H9 (cell line): ENCODE results near the gene ZCCHC7. TPM values are rescaled to one million over a fixed set of nuclear protein-coding genes. Genes with fewer than 3 reads are reported as not detected.

ENCODE experiments used
- DNase-seq: peaks from one replicate; pipeline ENCODE4 v3.0.0-alpha.2; 2017
- H2AFZ ChIP-seq: one replicate; pipeline ENCODE4 v1.6.1; 2013; ENCODE audit warnings: mild to moderate bottlenecking, low read length, control low read depth, moderate library complexity
- H2AK5ac ChIP-seq: 2 replicates; pipeline ENCODE4 v1.6.1; 2013; ENCODE audit warnings: low read length, control low read depth, mixed read lengths; ENCODE audit not compliant: insufficient read length
- H2BK120ac ChIP-seq: one replicate; pipeline ENCODE4 v1.6.1; 2013; ENCODE audit warnings: low read depth, mild to moderate bottlenecking, low read length, control low read depth, inconsistent platforms; ENCODE audit not compliant: poor library complexity, severe bottlenecking
- H2BK12ac ChIP-seq: 2 replicates; pipeline ENCODE4 v1.6.1; 2013; ENCODE audit warnings: low read length, control low read depth, mixed read lengths, low read depth; ENCODE audit not compliant: insufficient read length
- H2BK15ac ChIP-seq: 2 replicates; pipeline ENCODE4 v1.6.1; 2013; ENCODE audit warnings: low read depth, low read length, control low read depth
- H2BK20ac ChIP-seq: one replicate; pipeline ENCODE4 v1.6.1; 2013; ENCODE audit warnings: low read depth, mild to moderate bottlenecking, low read length, control low read depth, inconsistent platforms; ENCODE audit not compliant: poor library complexity, severe bottlenecking
- H2BK5ac ChIP-seq: 2 replicates; pipeline ENCODE4 v1.6.1; 2013; ENCODE audit warnings: low read length, control low read depth, mixed read lengths; ENCODE audit not compliant: insufficient read length
- H3K14ac ChIP-seq: 2 replicates; pipeline ENCODE4 v1.6.1; 2013; ENCODE audit warnings: low read length, control low read depth; ENCODE audit not compliant: insufficient read depth
- H3K18ac ChIP-seq: 2 replicates; pipeline ENCODE4 v1.6.1; 2013; ENCODE audit warnings: low read depth, mild to moderate bottlenecking, mixed read lengths, low read length, control low read depth; ENCODE audit not compliant: insufficient read length
- H3K23ac ChIP-seq: 2 replicates; pipeline ENCODE4 v1.6.1; 2013; ENCODE audit warnings: low read length, control low read depth, mixed read lengths, low read depth; ENCODE audit not compliant: insufficient read length
- H3K23me2 ChIP-seq: 2 replicates; pipeline ENCODE4 v1.6.1; 2013; ENCODE audit warnings: low read depth, mild to moderate bottlenecking, mixed read lengths, low read length, control low read depth; ENCODE audit not compliant: insufficient read length, poor library complexity, severe bottlenecking
- H3K27ac ChIP-seq: 2 replicates; pipeline ENCODE4 v1.5.1; 2013; ENCODE audit warnings: low read length, control low read depth, mixed read lengths, low read depth; ENCODE audit not compliant: insufficient read length
- H3K27me3 ChIP-seq: 2 replicates; pipeline ENCODE4 v1.6.1; 2013; ENCODE audit warnings: low read length, control low read depth, inconsistent platforms; ENCODE audit not compliant: insufficient read depth
- H3K4ac ChIP-seq: 2 replicates; pipeline ENCODE4 v1.6.1; 2013; ENCODE audit warnings: low read depth, mild to moderate bottlenecking, control low read depth, inconsistent platforms, low read length, moderate library complexity
- H3K4me1 ChIP-seq: 2 replicates; pipeline ENCODE4 v1.6.1; 2013; ENCODE audit warnings: low read length, control low read depth, inconsistent platforms; ENCODE audit not compliant: insufficient read depth
- H3K4me2 ChIP-seq: 2 replicates; pipeline ENCODE4 v1.6.1; 2013; ENCODE audit warnings: low read length, control low read depth, mixed read lengths; ENCODE audit not compliant: insufficient read length, insufficient read depth
- H3K56ac ChIP-seq: 2 replicates; pipeline ENCODE4 v1.6.1; 2013; ENCODE audit warnings: low read depth, mild to moderate bottlenecking, mixed read lengths, low read length, control low read depth; ENCODE audit not compliant: insufficient read length
- H3K79me1 ChIP-seq: 2 replicates; pipeline ENCODE4 v1.6.1; 2013; ENCODE audit warnings: low read depth, mild to moderate bottlenecking, moderate library complexity, low read length, control low read depth, inconsistent platforms; ENCODE audit not compliant: insufficient read depth, poor library complexity, severe bottlenecking
- H3K79me2 ChIP-seq: 2 replicates; pipeline ENCODE4 v1.6.1; 2013; ENCODE audit warnings: low read length, control low read depth, inconsistent platforms; ENCODE audit not compliant: insufficient read depth
- H3K9ac ChIP-seq: 2 replicates; pipeline ENCODE4 v1.6.1; 2013; ENCODE audit warnings: low read length, control low read depth, mixed read lengths; ENCODE audit not compliant: insufficient read length; ENCODE audit errors: extremely low read depth
- H3K9me3 ChIP-seq: one replicate; pipeline ENCODE4 v1.6.1; 2013; ENCODE audit warnings: low read depth, low read length, inconsistent platforms; ENCODE audit not compliant: control insufficient read depth
- H3T11ph ChIP-seq: one replicate; pipeline ENCODE4 v1.6.1; 2013; ENCODE audit warnings: mild to moderate bottlenecking, low read length, control low read depth, inconsistent platforms
- H4K20me1 ChIP-seq: one replicate; pipeline ENCODE4 v1.6.1; 2013; ENCODE audit not compliant: control insufficient read depth, insufficient read length, insufficient read depth
- H4K5ac ChIP-seq: 2 replicates; pipeline ENCODE4 v1.6.1; 2013; ENCODE audit warnings: low read depth, mild to moderate bottlenecking, mixed read lengths, low read length, control low read depth; ENCODE audit not compliant: insufficient read length
- H4K8ac ChIP-seq: replicated peaks from 2 replicates; pipeline ENCODE4 v1.6.1; 2013; ENCODE audit warnings: low read length, control low read depth, mixed read lengths, low read depth; ENCODE audit not compliant: insufficient read length
- H4K91ac ChIP-seq: 2 replicates; pipeline ENCODE4 v1.6.1; 2013; ENCODE audit warnings: low read depth, mild to moderate bottlenecking, moderate library complexity, mixed read lengths, low read length, control low read depth; ENCODE audit not compliant: insufficient read length
- H3K27ac Mint-ChIP-seq, 3 experiments: 2 replicates in 2 of 3; 3 replicates in 1 of 3; pipeline ENCODE4 v1.8.0; 2020 to 2021; ENCODE audit warnings: mixed read lengths in 3 of 3, mild to moderate bottlenecking in 1 of 3, moderate library complexity in 1 of 3
- H3K27me3 Mint-ChIP-seq: 2 replicates; pipeline ENCODE4 v1.8.0; 2021; ENCODE audit warnings: low read depth, mild to moderate bottlenecking, moderate library complexity, mixed read lengths
- H3K36me3 Mint-ChIP-seq, 3 experiments: 2 replicates in 2 of 3; 3 replicates in 1 of 3; pipeline ENCODE4 v1.8.0; 2020 to 2021; ENCODE audit warnings: low read depth in 3 of 3, mixed read lengths in 3 of 3; ENCODE audit not compliant: insufficient read depth in 1 of 3
- H3K4me1 Mint-ChIP-seq, 2 experiments: 2 replicates each; pipeline ENCODE4 v1.8.0; 2020; ENCODE audit warnings: mixed read lengths in 2 of 2
- H3K4me3 Mint-ChIP-seq, 2 experiments: 2 replicates in 1 of 2; 3 replicates in 1 of 2; pipeline ENCODE4 v1.8.0; 2020 to 2021; ENCODE audit warnings: mild to moderate bottlenecking in 2 of 2, mixed read lengths in 2 of 2, moderate library complexity in 1 of 2
- H3K9me3 Mint-ChIP-seq, 2 experiments: 2 replicates in 1 of 2; 3 replicates in 1 of 2; pipeline ENCODE4 v1.8.0; 2020; ENCODE audit warnings: mild to moderate bottlenecking in 2 of 2, mixed read lengths in 2 of 2, moderate library complexity in 1 of 2
- WGBS: extraction: QIAGEN DNeasy Blood & Tissue Kit; methylation state at CpG from one replicate; pipeline ENCODE4 v1.1.7; 2013; ENCODE audit warnings: missing lambda C conversion rate, low lambda C conversion rate, mixed read lengths; ENCODE audit not compliant: insufficient read length; ENCODE audit errors: extremely low coverage; 5-methylcytosine and 5-hydroxymethylcytosine counted together
- total RNA-seq: library from RNA; stranded (reverse); gene quantifications from 2 replicates; pipeline ENCODE4 v1.2.1, GENCODE V29; 2021
- TF ChIP-seq, protein P1 (sequence below): fragments of 200-600 bp; sonication (generic); conservative IDR thresholded peaks from 3 replicates; pipeline ENCODE4 v1.8.0; 2021; ENCODE audit warnings: antibody characterized with exemption, mild to moderate bottlenecking

The ZCCHC7 gene
- total RNA-seq, 1 experiment from 2014 or later = 20.3 TPM

DNA sequence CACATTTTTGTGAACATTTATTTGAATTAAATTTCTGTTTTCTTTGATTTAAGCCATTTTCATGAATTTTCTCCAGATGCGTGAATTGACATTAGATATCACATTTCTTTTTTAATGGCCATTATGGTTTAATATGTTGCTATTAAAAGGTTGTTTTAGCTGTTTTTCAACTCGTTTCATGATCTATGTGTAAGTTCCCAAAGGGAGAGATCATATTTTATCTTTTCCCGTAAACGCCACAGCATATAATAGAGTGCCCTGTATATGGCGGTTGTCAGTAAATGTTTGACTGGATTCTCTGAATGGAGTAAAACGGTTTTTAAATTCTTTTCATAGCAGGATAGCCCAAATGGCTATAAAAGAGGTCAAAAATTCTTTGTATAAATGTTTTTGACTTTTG is 35.8 kb downstream of the ZCCHC7 start:
- no peak overlapping the region for H2BK15ac ChIP-seq
- Mint-ChIP-seq H3K36me3 (peaks cover 11 to 24% (median 17%) of the 10 kb centered on the region in 3 experiments; a peak in 5 of 7 replicates), H3K27me3 (no peaks in the 10 kb centered on the region), H3K4me1 (0 out of 4 replicates have a peak, but pooled peaks cover 0 to 3% of the 10 kb centered on the region in 2 experiments), H3K4me3 (no peak overlapping the region), H3K9me3 (no peaks in the 10 kb centered on the region), H3K27ac (no peak overlapping the region)
- no peak overlapping the region for H2AK5ac ChIP-seq
- H3K79me2 ChIP-seq = no peaks in the 10 kb centered on the region
- H3T11ph ChIP-seq = no peak overlapping the region
- no peak overlapping the region for H4K91ac ChIP-seq
- H2BK12ac ChIP-seq = no peak overlapping the region
- H3K9me3 ChIP-seq = no peaks in the 10 kb centered on the region
- no peaks in the 10 kb centered on the region for H3K4me1 ChIP-seq
- H4K5ac ChIP-seq = no peak overlapping the region
- H3K18ac ChIP-seq = no peak overlapping the region
- TF ChIP-seq, protein P1, sequence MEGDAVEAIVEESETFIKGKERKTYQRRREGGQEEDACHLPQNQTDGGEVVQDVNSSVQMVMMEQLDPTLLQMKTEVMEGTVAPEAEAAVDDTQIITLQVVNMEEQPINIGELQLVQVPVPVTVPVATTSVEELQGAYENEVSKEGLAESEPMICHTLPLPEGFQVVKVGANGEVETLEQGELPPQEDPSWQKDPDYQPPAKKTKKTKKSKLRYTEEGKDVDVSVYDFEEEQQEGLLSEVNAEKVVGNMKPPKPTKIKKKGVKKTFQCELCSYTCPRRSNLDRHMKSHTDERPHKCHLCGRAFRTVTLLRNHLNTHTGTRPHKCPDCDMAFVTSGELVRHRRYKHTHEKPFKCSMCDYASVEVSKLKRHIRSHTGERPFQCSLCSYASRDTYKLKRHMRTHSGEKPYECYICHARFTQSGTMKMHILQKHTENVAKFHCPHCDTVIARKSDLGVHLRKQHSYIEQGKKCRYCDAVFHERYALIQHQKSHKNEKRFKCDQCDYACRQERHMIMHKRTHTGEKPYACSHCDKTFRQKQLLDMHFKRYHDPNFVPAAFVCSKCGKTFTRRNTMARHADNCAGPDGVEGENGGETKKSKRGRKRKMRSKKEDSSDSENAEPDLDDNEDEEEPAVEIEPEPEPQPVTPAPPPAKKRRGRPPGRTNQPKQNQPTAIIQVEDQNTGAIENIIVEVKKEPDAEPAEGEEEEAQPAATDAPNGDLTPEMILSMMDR = no peak
- H3K9ac ChIP-seq = no peak overlapping the region
- no peak overlapping the region for H3K4ac ChIP-seq
- H3K56ac ChIP-seq = no peak overlapping the region
- peaks cover 4% of the 10 kb centered on the region for H3K79me1 ChIP-seq
- H2AFZ ChIP-seq = no peak overlapping the region
- H4K20me1 ChIP-seq = no peaks in the 10 kb centered on the region
- H3K14ac ChIP-seq = no peak overlapping the region
- H3K23ac ChIP-seq = no peak overlapping the region
- WGBS = no CpG with 5 or more reads among the region's 6 CpGs
- H3K27me3 ChIP-seq = no peaks in the 10 kb centered on the region
- H4K8ac ChIP-seq = no peak overlapping the region
- H3K23me2 ChIP-seq = no peaks in the 10 kb centered on the region
- H3K4me2 ChIP-seq = no peak overlapping the region
- no peak for DNase-seq
- H2BK20ac ChIP-seq = no peak overlapping the region
- no peak overlapping the region for H2BK5ac ChIP-seq
- no peak overlapping the region for H2BK120ac ChIP-seq
- H3K27ac ChIP-seq = no peak overlapping the region
